ENCODE results near the gene LRP3. TPM values are rescaled to one million over a fixed set of nuclear protein-coding genes. Genes with fewer than 3 reads are reported as not detected.
"Not testable (repeated sequence)": the region's sequence is repeated elsewhere in the genome, so short reads cannot be mapped to it uniquely, and the experiment has no call there.

LRP3 gene
- total RNA-seq, 1 donor from 2014 or later: 6.6 TPM

DNA sequence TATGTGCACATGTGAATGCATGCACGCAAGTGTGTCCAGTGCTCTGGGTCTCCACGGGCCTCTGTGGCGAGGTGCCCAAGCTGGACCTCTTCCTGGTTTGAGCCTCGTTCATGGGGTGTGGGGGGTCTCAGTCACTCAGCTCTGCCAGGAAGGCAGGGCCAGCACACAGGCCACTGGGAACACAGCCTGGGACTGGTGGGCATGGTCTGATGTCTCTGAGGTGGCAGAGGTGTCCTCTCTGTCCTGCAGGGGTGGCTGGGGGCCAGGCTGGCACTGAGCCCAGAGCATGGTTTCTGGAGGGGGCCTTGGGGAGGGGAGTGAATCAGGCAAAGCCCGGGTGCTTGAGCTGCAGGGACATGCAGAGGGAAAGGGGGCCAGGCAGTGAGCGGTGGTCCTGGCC lies 9.4 kb downstream of the LRP3 start:
- no peak for DNase-seq

DNA sequence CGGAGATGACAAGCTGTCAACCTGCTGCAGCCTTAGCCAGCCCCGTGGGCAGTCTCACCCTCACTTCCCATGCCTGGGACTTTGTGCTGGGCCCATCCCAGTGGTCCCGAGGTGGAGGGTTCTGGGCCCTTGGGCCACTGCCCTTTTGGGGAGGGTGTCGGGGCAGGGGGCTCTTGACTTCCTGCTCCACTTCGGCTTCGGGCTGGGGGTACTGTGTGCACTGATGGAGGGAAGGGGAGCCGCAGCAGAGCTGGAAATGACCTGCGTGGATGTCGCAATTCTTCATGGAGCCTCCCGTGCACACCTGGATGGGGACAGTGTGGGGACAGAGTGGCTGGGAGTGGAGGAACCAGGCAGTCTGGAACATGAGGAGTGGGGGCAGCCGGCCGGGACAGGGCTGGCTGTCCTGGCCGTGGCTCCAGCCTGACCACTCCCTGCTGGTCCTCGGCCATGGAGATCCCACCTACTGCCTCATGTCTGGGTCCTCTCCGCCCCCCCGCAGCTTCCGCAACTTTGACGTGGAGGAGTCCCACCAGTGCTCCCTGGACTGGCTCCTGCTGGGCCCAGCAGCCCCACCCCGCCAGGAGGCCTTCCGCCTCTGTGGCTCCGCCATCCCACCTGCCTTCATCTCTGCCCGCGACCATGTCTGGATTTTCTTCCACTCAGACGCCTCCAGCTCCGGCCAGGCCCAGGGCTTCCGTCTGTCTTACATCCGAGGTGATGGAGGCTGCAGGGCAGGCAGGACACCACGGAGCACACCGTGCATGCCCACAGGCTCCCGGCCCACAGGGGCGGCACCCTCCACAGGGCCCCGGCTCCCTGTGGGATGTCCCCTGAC lies 10.2 kb downstream of the LRP3 start:
- no peak for DNase-seq

DNA sequence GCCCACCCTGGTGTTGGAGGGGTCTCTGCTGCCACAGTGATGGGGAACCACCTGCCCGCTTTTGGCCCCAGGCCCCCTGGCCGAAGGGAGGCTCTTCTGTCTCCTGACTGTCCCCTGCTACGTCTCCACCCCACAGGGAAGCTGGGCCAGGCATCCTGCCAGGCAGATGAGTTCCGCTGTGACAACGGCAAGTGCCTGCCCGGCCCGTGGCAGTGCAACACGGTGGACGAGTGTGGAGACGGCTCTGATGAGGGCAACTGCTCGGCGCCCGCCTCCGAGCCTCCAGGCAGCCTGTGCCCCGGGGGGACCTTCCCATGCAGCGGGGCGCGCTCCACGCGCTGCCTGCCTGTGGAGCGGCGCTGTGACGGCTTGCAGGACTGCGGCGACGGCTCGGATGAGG lies 11.0 kb downstream of the LRP3 start:
- no peak for DNase-seq

DNA sequence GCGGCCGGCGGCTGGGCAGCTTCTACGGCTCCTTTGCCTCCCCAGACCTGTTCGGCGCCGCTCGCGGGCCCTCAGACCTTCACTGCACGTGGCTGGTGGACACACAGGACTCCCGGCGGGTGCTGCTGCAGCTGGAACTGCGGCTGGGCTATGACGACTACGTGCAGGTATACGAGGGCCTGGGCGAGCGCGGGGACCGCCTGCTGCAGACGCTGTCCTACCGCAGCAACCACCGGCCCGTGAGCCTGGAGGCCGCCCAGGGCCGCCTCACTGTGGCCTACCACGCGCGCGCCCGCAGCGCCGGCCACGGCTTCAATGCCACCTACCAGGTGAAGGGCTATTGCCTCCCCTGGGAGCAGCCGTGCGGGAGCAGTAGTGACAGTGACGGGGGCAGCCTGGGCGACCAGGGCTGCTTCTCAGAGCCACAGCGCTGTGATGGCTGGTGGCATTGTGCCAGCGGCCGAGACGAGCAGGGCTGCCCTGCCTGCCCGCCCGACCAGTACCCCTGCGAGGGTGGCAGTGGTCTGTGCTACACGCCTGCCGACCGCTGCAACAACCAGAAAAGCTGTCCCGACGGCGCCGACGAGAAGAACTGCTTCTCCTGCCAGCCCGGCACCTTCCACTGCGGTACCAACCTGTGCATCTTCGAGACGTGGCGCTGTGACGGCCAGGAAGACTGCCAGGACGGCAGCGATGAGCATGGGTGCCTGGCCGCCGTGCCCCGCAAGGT lies 11.6 kb downstream of the LRP3 start:
- no peak for DNase-seq

DNA sequence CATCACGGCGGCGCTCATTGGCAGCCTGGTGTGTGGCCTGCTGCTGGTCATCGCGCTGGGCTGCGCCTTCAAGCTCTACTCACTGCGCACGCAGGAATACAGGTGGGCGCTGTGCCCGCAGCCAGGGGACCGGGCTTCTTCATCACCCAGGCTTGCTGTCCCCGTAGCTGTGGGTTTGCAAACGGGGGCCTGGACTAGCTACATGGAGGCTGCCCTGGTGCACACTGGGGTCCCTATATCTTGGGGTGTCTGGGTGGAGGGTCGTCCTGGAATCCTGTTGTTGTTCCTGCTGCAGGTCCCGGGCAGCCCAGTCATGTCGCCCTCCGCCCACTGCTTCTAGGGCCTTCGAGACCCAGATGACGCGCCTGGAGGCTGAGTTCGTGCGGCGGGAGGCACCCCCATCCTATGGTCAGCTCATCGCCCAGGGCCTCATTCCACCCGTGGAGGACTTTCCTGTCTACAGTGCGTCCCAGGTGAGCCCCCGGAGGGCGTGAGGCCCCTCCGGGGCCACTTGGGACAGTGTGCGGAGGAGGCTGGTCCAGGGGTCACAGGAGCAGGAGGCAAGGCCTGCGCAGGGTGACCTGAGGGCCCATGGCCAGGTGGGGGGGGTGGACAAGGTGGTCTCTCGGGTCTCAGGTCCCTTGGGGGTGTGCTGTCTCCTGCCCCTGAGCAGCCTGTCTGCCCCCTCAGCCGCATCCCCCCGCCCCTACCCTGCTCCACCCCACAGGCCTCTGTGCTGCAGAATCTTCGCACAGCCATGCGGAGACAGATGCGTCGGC lies 12.3 kb downstream of the LRP3 start:
- DNase-seq: no peak

DNA sequence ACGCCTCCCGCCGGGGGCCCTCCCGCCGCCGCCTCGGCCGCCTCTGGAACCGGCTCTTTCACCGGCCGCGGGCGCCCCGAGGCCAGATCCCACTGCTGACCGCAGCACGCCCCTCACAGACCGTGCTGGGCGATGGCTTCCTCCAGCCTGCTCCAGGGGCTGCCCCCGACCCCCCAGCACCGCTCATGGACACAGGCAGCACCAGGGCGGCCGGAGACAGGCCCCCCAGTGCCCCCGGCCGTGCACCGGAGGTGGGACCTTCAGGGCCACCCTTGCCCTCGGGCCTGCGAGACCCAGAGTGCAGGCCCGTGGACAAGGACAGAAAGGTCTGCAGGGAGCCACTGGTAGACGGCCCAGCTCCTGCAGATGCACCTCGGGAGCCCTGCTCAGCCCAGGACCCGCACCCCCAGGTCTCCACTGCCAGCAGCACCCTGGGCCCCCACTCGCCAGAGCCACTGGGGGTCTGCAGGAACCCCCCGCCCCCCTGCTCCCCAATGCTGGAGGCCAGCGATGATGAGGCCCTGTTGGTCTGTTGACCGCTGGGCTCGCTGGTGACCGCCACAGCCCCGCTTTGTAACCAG lies 13.0 kb downstream of the LRP3 start:
- no peak for DNase-seq

DNA sequence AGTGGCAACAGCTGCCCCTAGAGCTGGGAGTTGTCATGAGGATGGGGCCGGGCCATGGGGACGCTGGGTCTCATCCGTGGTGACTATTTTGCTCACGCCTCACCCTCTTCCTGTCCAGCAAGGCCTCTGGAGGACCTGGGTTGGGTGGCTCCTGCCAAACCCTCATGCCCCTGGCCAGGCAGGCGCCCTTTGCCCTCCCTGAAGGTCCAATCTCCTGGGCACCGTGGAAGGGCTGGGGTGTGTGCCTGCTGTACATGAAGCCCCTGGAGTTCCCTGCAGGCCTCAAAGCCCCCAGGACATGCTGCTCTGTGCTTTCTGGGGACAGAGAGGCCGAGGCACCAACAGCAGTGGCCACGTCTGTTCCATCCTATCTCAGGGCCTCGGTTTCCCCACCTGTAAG lies 13.8 kb downstream of the LRP3 start:
- no peak for DNase-seq

DNA sequence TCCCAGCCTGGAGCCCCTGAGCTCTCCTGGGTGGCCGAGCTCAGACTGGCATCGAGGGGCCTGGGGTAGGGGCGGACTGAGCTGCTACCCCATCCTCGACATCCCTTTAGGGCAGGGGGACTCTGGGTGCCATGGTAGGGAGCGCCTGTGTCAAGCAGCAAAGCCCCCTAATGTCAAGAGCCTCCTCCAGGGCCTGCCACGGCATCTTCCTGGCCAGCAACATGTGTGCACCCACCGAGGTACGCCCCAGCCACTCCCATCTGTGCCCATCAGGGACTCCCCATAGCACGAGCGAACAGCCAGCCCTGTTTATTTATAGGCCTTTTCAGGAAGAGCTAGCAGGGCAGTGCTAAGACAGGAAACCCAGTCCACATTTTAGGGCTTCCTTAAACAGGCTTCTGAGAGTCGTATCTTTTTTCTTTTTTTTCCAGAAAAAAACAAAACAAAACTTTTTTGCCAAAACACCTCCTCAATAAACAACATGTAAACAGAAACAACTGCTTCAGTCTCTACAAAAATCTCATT lies 14.3 kb downstream of the LRP3 start:
- DNase-seq: no peak

DNA sequence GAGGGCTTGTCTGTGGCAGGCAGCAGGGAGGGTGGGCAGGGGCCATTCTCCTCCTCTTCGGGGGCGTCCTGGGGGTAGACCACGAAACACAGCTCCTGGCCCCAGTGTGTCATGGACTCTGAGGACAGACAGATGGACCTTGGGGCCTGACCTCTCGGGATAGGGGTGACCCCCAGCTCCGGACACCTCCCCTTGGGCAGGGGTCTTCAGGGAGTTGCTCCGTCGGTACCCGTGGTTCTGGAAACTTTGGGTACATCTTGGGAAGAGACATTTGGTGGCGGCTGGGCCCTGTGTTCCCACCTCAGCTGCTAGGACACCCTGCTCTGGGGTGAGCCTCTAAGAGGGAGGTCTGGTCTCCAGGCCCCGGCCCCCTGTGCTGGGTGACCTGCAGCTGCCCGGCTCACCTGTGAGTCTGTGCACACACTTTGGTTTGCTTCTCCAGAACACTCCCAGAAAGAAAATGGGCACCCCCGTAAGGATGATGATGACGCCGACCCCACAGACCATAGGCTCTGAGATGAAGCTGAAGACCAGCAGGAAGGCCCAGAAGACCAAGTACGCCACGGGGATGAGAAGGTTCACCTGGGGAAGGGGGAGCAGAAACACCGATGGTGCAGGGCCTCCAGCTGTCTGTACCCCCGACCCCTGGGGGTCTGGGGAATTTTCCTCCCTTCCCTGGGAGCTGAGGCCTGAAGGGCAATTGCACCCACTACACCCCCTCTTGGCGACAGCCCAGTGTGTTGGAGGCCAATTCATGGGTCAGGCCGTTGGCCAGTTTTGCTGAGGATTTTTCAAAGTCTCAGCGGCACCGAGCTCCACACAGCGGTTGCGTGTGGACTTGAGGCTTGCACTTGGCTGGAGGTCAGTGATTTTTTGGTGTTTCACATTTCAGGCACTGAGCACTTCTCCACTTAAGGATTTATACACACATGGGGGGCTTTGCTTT lies 15.0 kb downstream of the LRP3 start:
- no peak for DNase-seq

DNA sequence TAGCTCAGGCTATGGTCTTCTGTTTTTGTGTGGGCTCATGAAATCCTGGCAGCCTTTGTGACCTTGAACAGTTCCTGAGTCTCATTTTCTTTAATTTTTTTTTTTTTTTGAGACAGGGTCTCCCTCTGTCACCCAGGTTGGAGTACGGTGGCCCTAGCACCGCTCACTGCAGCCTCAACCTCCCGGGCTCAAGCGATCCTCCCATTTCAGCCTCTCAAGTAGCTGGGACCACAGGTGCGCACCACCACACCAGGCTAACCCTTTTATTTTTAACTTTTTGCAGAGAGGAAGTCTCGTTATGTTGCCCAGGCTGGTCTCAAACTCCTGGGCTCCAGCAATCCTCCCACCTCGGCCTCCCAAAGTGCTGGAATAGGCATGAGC lies 15.7 kb downstream of the LRP3 start:
- not testable (repeated sequence) for DNase-seq

DNA sequence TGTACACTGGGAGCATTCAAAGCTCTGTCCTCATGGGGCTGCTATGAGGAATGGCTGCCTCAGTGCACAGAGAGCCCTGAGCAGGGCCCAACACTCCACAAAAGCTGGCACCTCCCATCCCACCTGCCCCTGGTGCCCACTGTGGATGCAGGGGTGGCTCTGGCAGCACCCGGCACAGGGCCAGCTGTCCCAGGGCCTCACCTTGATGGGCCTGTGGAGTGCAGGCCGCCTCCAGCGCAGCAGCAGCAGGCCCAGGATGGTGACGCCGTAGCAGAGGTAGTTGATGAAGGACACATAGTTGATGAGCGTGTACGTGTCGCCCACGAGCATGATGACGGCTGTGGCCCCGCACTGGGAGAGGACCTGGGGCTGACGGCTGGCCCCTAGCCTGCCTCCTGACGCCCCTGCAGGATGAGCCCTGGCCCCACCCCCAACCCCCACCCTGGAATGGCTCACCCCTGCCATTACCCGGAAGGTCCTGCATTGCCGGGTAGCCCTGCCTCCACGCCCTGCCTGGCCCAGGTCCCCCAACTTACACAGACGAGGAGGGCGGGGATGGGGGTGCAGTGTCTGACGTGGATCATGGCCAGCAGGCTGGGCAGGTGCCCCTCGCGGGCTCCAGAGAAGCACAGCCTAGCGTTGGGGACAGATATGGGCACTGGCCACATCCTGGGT lies 16.3 kb downstream of the LRP3 start:
- no peak for DNase-seq

DNA sequence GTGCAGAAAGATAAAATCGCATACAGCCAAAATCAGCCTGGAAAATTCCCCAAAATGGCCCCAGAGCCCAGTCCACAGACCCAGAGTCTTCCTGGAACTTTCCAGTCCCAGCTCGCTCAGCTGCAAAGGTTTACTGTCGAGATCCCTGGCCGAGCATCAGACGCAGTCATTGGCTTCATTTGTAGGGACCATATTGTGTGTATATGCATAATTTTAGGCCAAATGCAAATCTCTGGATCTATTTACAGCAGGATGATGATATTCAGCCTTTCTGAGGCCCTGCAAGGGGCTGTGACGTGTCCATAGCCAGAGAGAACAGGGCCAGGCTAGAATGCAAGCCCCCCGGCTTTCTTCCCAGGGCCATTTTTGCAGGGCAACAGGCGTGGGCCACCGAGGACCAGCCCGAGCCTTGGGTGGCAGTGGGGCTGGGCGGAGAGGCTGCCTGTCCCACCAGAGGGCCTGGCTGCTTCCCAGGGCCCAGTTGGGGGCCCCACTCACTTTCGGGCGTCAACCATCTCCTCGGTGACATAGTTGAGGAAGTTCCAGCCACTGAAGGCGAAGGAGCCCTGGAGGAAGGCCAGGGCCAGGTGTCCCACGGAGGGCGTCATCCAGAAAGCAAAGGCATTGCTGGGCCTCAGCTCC lies 17.8 kb downstream of the LRP3 start:
- DNase-seq: no peak

DNA sequence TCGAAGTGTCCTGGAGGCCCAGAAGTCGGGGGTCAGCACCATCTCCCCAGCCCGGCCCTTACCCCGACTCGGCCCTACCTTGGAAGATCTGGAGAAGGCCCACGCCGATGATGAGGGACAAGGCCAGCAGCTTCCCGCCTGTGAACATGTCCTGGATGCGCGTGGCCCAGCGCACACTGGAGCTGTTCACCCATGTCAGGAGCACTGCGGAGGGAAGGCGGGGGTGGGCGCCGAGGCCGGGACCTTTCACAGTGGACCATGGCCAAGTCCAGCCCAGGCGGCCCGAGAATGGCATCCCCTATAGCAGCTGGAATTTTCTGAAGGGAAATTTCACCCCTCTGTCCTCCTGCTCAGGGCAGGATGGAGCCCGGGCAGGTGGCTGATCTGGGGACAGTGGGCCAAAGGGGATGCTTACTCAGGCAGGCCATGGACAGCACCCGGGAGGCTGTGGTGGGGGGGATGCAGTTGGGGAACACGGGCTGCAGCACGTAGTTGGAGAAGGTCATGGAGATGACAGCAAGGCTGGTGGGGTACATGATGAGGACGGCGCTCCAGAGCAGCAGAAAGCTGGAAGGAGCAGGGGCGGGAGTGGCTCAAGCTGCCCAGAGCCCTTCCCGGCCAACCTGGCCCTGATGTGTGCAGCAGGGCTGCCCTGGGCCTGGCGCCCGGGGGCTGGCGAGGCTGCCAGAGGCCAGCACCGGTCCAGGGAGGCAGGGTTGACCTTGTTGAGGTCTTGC lies 18.5 kb downstream of the LRP3 start:
- no peak for DNase-seq

DNA sequence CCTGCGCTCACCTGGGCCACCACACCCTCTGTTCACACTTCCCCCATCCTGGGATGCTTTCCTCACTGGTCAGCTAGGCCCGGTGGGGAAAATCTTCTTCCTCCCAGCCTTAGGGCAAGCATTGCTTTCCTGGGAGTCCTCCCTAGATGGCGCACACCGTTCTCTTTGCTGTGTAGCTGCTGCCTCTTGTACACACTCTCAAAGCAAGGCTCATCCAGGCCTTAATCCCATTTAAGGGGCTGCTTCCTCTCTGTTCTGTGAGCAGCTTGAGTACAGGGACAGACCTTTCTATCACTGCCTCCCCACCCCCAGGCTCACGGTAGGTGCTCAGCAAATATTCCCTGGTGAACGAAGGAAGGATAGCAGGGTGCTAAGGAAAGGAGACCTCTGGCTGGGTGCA lies 20.5 kb downstream of the LRP3 start:
- DNase-seq: peak; percentile 18

DNA sequence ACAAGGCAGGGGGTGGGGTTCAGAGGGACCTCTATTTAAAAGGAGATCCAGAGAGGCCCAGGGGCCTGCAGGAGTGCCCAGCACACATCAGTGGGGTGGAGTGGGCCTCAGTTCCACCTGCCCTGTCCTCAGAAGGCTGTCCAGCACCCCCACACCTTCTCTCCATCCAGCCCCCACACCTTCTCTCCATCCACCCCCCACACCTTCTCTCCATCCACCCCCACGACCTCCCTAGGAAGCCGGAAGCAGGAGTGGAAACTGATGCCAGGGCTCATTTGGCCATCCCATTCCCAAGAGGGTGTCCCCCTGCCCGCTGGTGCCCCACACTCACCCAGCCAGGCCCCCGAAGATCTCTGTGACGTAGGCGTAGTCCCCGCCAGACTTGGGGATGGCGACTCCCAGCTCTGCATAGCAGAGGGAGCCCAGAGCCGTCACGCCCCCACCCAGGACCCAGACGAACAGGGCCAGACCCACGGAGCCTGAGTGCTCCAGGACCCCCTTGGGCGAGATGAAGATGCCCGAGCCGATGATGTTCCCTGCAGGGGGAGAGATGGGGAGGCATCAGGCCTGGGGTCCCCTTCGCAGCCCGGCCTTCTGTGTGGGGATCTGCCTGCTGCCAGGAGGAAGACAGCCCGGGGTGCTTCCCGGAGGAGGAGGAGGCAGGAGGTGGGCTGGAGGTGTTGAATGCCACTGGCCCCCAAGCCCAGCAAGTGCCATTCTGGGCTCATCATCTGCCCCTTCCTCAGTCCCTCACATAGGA lies 21.5 kb downstream of the LRP3 start:
- no peak for DNase-seq

DNA sequence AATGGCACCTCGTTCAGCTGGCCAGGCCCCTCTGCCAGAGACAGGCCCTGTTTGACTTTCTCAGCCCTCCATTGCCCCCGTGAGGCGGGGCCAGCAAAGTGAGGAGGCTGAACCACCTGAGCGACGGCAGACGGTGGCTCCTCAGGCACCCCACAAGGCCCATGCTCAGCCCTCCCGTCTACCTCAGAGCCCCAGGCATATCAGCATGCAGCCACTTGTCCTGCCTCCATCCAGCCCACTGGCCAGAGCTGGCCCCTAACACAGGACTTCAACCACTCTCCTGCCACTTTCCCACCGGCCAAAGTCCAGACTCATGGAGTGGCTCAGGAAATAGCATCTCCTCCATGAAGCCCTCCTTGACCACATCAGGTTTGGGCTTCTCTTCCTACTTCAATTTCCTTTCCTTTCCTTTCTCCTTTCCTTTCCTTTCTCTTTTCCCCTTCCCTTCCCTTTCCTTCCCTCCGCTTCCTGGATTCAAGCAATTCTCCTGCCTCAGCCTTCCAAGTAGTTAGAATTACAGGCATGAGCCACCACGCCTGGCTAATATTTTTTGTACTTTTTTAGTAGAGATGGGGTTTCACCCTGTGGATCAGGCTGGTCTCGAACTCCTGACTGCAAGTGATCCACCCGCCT lies 22.2 kb downstream of the LRP3 start:
- no peak for DNase-seq

DNA sequence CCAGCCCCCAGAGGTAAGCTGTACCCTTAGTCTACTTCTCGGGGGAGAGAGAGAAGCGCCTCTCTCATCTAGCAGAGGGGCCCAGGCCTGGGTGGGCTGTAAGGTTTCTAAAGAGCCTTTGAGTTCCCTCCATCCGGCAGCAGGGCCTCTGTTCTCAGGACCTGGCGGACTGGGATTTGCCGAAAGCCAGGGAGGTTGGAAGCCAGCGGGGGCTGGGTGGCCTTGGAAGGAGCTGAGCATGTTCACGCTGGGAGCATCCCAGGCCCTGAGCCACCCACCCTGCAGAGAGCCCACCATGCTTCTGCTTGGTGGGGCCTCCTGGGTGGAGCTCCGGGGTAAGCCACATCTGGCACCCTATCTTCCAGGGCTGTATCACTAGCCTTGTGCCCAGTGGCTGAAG lies 23.8 kb downstream of the LRP3 start:
- DNase-seq: no peak

DNA sequence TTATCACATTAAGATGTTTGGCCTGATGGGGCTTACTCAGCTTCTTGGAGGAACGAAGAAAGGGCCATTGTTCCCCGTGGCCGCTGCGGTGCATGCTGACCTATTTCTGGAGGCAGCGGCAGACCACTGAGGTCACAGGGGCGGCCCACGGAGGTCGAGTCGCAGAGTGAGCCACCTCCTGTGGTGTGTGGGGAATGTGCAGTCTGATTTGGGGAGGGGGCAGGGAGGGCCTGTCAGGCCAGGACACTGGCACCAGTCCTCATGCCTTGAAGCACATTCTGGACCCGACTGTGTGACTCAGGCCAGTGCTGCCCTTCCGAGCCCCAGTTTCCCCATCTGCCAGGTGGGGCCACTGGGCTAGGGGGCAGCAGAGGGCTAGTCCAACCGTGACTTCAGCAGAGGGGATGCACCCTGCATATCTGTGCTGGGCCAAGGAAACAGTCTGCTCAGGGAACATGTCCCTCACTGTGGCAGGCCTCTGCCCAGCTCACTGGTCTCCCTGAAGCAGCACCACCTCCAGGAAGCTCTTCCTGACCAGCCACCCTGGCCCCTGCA lies 25.2 kb downstream of the LRP3 start:
- DNase-seq: no peak

Measured in dermis blood vessel endothelial cell (primary cell).